GM18858 (cell line): ENCODE measurements around the gene G2E3.
"Not testable (repeated sequence)": the region's sequence is repeated elsewhere in the genome, so short reads cannot be mapped to it uniquely, and the experiment has no call there.

ENCODE experiments used
- ATAC-seq: cut with Tn5 transposase; IDR thresholded peaks from one replicate; pipeline ENCODE4 v1.9.1; 2021; ENCODE audit not compliant: unreplicated experiment

Gene G2E3

DNA sequence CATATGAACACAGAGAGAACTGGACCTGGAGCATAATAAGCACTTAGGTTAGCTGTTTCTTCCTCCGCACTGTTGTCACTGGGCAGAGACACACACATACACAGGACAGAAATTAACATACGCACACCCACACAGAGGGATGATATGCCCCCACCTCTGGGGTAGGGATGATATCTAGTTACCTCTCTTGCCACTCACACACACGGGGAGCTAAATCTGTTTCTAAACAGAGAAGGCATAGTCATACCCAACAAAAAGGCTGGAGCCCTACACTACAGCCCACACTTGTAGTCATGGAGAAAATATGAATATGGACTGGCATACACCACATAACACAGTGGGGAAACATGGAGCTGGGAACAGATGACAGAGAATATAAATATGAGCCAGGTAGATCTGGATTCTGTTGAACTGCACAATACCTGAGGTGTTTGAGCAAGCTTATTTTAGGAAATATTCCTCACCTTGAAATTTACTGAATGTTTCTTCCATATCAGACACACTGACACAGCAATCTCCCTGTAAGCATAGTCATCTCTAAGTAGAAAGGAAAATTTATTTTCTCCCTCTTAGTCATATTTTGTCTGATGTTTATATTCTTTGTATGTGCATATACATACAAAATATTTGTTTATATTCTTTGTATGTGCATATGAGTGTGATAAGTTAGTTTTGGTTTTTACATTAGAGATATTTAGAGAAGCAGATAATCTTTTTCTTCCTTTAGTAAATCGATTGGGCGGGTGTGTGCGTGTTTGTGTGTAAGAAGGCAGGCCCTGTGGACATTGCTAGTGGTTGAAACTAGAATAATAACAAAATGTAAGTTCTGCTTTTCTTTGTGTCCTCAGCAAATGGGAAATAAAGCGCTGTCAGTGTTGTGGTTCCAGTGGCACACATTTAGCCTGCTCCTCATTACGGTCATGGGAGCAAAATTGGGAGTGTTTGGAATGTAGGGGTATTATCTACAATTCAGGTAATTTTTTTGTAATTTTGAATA lies 42.3 kb downstream of the G2E3 start:
- no peak for ATAC-seq

DNA sequence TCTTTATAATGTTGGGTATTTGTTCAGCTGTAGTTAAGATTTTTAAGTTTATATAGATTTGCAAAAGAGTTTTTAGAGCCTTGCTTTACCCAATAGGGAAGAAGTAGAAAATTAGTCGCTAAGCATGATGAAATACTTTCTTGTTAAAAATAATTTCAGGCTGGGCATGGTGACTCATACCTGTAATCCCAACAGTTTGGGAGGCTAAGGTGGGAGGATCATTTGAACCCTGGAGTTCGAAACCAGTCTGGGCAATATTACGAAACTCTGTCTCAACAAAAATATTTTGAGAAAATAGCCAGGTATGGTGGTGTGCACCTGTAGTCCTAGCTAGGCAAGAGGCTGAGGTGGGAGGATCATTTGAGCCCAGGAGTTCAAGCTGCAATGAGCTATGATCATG lies 44.4 kb downstream of the G2E3 start:
- no peak for ATAC-seq

DNA sequence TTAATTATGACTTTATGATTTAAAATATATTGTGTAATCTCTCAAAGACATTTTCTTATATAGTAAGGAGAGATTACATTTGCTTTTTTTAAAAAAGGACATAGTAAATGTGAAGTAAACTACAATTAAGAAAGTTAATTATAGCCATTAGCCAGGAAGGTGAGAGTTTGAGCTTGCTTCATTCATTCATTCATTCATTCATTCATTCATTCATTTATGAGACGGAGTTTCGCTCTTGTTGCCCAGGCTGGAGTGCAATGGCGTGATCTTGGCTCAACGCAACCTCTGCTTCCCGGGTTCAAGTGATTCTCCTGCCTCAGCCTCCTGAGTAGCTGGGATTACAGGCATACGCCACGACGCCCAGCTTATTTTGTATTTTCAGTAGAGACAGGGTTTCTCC lies 45.7 kb downstream of the G2E3 start:
- ATAC-seq = not testable (repeated sequence)

DNA sequence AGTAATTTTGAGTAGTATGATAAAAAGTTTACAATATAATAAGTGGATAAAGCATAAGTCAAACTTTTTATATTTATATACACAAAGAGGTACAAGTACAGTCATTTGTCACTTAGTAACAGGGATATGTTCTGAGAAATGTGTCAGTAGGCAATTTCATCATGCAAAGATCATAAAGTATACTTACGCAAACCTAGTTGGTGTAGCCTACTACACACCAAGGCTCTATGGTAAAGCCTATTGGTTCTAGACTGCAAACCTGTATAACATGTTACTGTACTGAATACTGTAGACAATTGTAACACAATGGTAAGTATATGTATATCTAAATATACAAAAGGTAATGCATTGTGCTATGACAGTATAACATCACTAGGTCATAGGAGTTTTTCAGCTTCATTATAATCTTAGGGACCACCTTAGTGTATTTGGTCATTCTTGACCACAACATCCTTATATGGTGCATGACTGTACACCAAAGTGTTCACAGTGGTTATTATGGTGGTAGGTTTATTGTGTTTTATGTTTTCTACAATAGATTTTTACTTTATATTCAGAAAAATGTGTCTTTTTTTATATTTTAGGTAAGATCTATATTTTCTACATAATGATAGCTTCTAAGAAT lies 48.3 kb downstream of the G2E3 start:
- no peak for ATAC-seq

DNA sequence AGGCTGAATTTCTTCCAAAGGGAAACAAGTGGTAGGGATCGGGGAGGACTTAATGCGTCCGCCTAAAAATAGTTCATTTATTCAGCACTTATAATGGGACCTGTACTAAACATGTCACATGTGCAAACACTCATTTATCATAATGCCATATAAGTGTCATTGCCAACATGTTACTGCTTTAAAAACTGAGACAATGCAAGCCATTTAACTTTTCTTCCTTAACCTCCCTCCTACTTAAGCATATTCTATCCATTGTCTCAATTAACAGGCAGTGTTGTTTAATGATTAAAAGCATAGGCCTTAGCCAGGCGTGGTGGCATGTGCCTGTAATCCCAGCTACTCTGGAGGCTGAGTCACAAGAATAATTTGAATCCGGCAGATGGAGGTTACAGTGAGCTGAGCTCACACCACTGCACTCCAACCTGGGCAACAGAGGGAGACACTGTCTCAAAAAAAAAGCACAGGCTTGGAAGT lies 49.6 kb downstream of the G2E3 start:
- no peak for ATAC-seq

- ATAC-seq = no peak
Measured at GRCh38 chr14:30610787-30611343, 51.9 kb downstream of the G2E3 start.

DNA sequence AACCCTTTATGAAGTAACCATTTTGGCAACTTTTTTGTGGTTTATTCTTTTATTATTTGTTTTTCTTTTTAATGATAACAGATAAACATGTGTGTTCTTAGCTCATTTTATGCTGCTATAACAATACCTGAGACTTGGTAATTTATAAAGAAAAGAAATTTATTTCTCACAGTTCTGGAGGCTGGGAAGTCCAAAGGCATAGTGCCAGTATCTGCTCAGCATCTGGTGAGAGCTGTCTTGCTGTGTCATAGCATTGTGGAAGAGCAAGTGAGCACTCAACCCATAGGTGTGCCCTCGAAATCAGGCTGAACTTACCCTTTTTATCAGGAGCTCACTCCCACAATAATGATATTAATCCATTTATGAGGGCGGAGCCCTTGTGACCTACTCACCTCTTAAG lies 55.2 kb downstream of the G2E3 start:
- ATAC-seq = no peak

DNA sequence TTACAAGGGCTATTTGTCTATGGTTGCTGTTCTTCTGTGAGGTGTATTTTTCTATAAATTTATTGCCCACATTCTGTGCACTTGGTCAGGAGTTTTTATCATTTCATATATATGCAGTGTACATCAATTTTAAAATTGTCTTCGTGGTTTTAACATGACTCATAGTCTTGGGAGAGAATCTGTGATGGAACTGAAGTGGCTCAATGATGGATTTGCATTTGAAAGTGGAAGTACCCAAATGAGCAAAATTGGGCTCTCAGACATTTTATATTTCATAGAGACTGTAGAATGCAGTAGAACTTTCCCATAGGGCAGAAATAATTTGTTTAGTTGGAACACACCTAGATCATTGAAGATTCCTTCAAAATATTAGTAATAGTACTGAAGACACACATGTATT lies 61.2 kb downstream of the G2E3 start:
- ATAC-seq = peak; percentile 61

- no peak for ATAC-seq
Measured at GRCh38 chr14:30621354-30621939, 62.5 kb downstream of the G2E3 start.

GRCh38 chr14:30621940-30622830 lies 63.2 kb downstream of the G2E3 start, which contains the start of gene SCFD1:
SCFD1 (plus strand) TSS chr14:30622319; CDS start chr14:30622339, 20 bp downstream.
- ATAC-seq = peak; percentile 79

- no peak for ATAC-seq
Measured at GRCh38 chr14:30623412-30624131, 64.6 kb downstream of the G2E3 start.

DNA sequence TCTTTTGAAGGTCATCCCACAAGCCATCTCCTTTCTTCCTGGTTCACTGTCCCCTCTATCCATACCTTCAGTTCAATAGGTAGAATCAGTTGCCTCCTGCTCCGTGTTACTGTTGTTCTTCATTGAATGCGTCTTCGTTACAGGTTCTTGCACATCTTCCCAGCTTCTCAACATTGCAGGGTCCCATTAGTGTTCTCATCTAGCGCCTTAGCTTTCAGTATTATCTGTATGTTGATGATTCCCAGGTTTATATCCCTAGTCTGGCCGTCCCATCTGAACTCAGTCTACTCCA lies 65.1 kb downstream of the G2E3 start:
- no peak for ATAC-seq

GRCh38 chr14:30625533-30625932 lies 66.6 kb downstream of the G2E3 start:
- ATAC-seq = no peak

DNA sequence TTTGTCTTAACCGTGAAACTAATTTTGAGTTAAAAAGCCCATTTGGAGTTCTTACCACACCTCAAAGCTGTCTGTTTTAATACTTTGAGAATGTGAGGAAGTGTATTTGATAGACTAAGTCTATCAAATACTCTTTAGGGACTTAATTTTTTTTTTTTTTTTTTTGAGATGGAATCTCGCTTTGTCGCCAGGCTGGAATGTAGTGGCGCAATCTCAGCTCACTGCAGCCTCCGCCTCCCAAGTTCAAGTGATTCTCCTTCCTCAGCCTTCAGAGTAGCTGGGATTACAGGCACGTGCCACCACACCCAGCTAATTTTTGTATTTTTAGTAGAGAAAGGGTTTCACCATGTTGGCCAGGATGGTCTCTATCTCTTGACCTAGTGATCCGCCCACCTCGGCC lies 70.5 kb downstream of the G2E3 start:
- ATAC-seq = not testable (repeated sequence)

DNA sequence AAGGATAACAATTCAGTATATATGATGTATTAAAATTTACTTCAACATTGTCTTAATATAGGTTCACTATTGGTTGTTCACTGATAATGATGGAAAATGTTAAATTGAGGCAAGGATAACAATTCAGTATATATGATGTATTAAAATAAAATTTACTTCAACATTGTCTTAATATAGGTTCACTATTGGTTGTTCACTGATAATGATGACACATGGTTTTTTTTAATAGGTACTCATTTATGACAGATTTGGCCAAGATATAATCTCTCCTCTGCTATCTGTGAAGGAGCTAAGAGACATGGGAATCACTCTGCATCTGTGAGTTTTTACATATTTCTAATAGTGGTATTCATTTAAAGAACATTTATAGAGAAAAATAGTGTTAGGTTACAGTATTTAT lies 71.3 kb downstream of the G2E3 start:
- no peak for ATAC-seq

DNA sequence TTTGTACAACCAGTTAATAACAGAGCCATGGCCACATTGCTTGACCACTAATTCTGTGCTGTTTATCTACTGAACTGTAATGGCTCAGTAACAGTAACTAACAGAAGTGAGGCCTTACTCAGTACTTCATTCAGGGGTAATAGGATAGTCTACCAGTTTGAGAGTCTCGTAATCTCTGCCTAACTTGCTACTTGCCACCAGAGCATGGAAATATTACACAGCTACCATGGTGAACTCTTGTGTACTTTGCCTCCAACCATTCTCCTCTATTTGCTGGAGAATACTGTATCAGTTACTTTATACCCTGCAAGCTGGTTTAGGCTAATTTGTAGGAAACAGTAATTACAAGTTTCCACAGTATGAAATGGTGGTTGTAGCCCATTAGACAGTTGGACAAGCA lies 73.8 kb downstream of the G2E3 start:
- ATAC-seq = no peak

DNA sequence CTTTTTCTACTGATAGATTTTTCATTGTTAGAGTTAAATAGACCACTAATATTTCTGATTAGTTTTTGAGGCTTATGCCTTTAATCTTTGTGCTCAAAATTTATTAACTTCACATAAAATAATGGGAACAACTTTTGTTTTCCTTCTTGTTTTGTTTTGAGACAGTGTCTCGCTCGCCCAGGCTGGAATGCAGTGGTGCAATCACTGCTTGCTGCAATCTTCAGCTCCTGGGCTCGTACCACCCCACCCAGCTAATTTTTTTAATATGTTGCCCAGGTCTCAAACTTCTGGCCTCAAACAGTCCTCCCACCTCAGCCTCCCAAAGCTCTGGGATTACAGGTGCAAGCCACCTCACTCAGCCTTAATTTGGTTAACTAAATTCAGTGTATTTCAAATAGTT lies 80.0 kb downstream of the G2E3 start:
- no peak for ATAC-seq

GRCh38 chr14:30641207-30641606 lies 82.2 kb downstream of the G2E3 start:
- ATAC-seq = no peak

GRCh38 chr14:30644462-30644861 lies 85.5 kb downstream of the G2E3 start:
- not testable (repeated sequence) for ATAC-seq

GRCh38 chr14:30645600-30645999 lies 86.6 kb downstream of the G2E3 start:
- ATAC-seq = no peak
